NCI-H460 (cell line): Measurements from ENCODE around the gene RAD23B. TPM values are rescaled to one million over a fixed set of nuclear protein-coding genes. Genes with fewer than 3 reads are reported as not detected.

Experiments
- DNase-seq: peaks from one replicate; pipeline ENCODE4 v3.0.0-alpha.2; 2016; ENCODE audit warnings: low read depth; ENCODE audit errors: extremely low read depth
- total RNA-seq: library from RNA; depleted of rRNA; stranded (reverse); fragments of >200 nt; shearing (Covaris generic); gene quantifications from 2 replicates; pipeline ENCODE4 v1.2.3, GENCODE V29; 2014; rRNA removed

Gene RAD23B
- total RNA-seq, 1 experiment from 2014 or later: 133 TPM

- no peak for DNase-seq
Measured at GRCh38 chr9:107367727-107368502, 84.8 kb downstream of the RAD23B start.

- no peak for DNase-seq
Measured at GRCh38 chr9:107368696-107369095, 85.6 kb downstream of the RAD23B start.

- DNase-seq: no peak
Measured at GRCh38 chr9:107373809-107374208, 90.7 kb downstream of the RAD23B start.

GRCh38 chr9:107375001-107375400 is 91.9 kb downstream of the RAD23B start:
- no peak for DNase-seq

- DNase-seq: no peak
Measured at GRCh38 chr9:107375651-107376369, 92.7 kb downstream of the RAD23B start.

GRCh38 chr9:107378006-107378405 is 94.9 kb downstream of the RAD23B start:
- no peak for DNase-seq

Other genes starting within 250 kb of the RAD23B start
- gene KLF4, start 206.5 kb downstream of the RAD23B start, total RNA-seq: 95.9 and 100 TPM in 2 replicates